22Rv1 (cell line): ENCODE measurements around the gene ZNF678.

Experiments
- CTCF ChIP-seq: fragments of 450-650 bp; IDR thresholded peaks from 2 replicates; pipeline ENCODE4 v1.5.1; 2017; ENCODE audit warnings: mild to moderate bottlenecking
- ZFX ChIP-seq: fragments of 450-650 bp; IDR thresholded peaks from 2 replicates; pipeline ENCODE4 v1.6.1; 2017; ENCODE audit warnings: antibody characterized with exemption, borderline replicate concordance

GRCh38 chr1:227707846-227708245, 144.5 kb downstream of the ZNF678 start:
- TF ChIP-seq CTCF (no peak), ZFX (no peak)
